Fibroblast of skin of right biceps (primary cell): Measurements from ENCODE around the gene ZC3H7B.
"Not testable (repeated sequence)": the region's sequence is repeated elsewhere in the genome, so short reads cannot be mapped to it uniquely, and the experiment has no call there.

ENCODE experiments used
- DNase-seq: peaks from one replicate; pipeline ENCODE4 v3.0.0-alpha.2; 2013

ZC3H7B gene, protein sequence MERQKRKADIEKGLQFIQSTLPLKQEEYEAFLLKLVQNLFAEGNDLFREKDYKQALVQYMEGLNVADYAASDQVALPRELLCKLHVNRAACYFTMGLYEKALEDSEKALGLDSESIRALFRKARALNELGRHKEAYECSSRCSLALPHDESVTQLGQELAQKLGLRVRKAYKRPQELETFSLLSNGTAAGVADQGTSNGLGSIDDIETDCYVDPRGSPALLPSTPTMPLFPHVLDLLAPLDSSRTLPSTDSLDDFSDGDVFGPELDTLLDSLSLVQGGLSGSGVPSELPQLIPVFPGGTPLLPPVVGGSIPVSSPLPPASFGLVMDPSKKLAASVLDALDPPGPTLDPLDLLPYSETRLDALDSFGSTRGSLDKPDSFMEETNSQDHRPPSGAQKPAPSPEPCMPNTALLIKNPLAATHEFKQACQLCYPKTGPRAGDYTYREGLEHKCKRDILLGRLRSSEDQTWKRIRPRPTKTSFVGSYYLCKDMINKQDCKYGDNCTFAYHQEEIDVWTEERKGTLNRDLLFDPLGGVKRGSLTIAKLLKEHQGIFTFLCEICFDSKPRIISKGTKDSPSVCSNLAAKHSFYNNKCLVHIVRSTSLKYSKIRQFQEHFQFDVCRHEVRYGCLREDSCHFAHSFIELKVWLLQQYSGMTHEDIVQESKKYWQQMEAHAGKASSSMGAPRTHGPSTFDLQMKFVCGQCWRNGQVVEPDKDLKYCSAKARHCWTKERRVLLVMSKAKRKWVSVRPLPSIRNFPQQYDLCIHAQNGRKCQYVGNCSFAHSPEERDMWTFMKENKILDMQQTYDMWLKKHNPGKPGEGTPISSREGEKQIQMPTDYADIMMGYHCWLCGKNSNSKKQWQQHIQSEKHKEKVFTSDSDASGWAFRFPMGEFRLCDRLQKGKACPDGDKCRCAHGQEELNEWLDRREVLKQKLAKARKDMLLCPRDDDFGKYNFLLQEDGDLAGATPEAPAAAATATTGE

GRCh38 chr22:41301085-41302020 is at the start of gene ZC3H7B:
ZC3H7B (plus strand) TSS chr22:41301525; CDS start chr22:41320661, 19,136 bp downstream.
- DNase-seq, result peak; percentile 84

- DNase-seq, result no peak
These were observed 49.0 kb upstream of the ZC3H7B start for GRCh38 chr22:41252365-41252764.

DNA sequence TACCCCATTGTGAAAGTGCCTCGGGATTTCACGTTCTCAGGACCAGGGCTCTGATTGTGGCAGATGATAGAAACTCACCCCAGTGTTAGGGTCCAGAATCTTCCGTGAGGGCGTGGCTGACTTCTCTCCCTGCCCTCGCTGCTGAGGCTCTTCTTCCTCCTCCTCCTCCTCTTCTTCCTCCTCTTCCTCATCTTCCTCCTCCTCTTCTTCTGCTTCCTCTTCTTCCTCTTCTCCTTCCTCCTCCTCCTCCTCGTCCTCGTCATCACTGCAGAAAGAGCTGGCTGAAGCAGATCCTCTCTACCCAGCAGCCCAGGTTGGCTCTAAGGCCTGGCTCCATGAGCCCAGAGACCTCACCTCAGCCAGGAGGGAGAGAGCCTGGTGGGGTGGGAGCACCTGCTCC is 47.1 kb upstream of the ZC3H7B start:
- DNase-seq, result no peak

- DNase-seq, result no peak
These were observed 44.8 kb upstream of the ZC3H7B start for GRCh38 chr22:41256254-41257253.

DNA sequence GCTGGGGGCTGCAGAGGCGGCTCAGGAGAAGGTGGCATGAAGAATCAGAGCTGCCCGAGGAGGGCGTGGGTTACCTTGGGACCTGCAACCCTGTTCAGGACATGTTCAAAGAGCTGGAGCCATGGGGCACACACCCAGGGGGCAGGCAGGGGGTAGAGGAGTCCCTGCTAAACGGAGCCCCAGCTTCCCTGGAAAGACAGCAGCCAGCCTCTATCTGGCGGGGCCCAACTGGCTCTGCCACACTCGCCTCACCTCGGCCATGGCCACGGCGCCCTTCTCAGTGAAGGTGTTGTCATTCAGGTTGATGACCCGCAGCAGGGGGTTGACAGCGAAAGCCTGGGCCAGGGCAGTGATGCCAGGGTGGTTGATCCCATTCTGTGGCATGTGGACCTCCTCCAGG is 43.6 kb upstream of the ZC3H7B start:
- DNase-seq, result no peak

- not testable (repeated sequence) for DNase-seq
These were observed 41.6 kb upstream of the ZC3H7B start for GRCh38 chr22:41259756-41260155.

- no peak for DNase-seq
These were observed 40.5 kb upstream of the ZC3H7B start for GRCh38 chr22:41260871-41261270.

GRCh38 chr22:41261541-41262249 is 39.6 kb upstream of the ZC3H7B start:
- DNase-seq, result no peak

DNA sequence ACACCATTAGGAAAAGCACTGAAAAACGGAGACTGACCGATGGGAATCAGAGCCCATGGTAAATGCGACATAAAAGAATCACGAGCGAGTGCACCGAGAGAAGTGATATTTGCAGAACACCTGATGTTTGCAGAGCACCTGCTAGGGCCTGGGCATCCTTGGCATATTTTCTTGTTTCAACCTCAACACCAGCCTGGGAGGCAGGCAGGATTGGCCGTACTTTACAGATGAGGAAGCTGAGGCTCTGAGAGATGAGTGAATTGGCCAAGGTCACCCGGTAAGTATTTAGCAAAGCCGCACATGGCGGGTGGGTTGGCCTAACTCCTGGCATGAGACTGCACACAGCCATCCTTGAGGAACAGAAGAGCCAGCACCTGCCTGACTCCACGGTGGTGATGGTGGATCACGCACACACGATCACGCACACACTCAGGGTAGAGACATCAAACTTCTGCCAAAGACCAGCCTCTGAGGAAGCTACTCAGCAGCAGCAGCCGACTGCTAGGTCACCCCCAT is 39.0 kb upstream of the ZC3H7B start:
- no peak for DNase-seq

DNA sequence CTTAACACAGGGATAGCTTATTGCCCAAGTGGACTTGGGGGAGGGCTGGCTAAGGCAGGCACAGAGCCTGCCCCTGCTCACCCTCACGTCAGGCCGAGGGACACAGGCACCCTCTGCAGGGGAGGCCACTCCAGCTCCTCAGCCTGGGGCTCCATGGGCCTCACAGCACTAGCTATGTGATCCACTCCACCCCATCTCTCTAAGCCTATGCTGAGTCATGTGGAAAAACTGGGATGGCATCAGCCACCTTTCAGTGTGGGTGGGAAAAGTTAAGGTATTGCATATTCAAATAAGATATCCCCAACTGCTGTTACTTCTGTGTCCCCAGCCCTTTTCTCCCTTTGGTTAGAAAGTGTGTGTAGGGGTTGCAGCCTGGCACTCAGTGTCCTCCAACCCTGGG is 37.6 kb upstream of the ZC3H7B start:
- no peak for DNase-seq

- DNase-seq, result no peak
These were observed 36.9 kb upstream of the ZC3H7B start for GRCh38 chr22:41264408-41264941.

DNA sequence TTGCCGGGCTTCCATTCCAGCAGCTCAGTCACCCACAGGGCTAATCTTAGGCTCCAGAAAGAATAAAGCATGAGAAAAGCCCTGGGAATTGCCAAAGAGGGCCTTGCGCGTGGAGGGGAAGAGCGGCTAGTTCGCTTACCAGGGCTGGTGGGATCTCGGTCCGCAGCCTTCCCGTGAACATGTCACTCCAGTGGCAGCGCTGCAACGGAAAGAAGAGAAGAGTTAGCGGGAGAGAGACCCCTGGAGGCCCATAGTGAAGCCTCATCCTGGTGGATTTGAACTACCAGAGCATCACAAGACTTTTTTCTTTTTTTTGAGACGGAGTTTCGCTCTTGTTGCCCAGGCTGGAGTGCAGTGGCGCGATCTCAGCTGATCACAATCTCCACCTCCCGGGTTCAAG is 33.4 kb upstream of the ZC3H7B start:
- no peak for DNase-seq

GRCh38 chr22:41271787-41272186 is 29.5 kb upstream of the ZC3H7B start:
- DNase-seq, result no peak

- DNase-seq, result no peak
These were observed 28.2 kb upstream of the ZC3H7B start for GRCh38 chr22:41273128-41273527.

GRCh38 chr22:41274856-41275255 is 26.5 kb upstream of the ZC3H7B start:
- no peak for DNase-seq

GRCh38 chr22:41280065-41280464 is 21.3 kb upstream of the ZC3H7B start:
- no peak for DNase-seq

DNA sequence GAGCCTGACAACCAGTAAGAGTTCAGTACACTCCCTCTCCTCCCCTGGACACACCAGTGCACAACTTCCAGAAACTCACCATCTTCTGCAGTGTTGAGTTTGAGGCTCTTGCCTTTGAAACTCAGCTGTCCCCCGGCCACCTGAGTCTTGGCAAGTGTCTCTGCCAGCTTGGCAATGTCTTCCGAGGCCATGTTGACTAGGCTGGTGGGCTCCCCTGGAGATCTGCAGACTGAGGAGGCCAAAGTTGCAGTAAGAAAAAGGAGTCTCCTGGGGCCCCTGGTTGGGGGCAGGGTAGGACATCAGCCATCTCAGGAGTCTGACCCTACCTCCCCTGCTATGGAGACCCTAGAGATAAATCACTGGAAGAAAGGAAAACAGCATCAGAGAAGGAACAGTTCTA is 20.5 kb upstream of the ZC3H7B start:
- DNase-seq, result no peak

DNA sequence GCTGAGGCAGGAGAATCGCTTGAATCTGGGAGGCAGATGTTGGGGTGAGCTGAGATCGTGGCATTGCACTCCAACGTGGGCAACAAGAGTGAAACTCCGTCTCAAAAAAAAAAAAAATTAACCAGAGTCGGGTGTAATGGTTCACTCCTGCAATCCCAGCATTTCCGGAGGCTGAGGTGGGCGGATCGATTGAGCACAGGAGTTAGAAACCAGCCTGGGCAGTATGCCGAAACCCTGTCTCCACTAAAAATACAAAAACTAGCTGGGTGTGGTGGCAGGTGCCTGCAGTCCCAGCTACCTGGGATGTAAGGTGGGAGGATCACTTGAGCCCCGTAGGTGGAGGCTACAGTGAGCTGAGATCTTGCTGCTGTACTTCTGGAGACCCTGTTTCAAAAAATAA is 16.9 kb upstream of the ZC3H7B start:
- DNase-seq, result no peak

DNA sequence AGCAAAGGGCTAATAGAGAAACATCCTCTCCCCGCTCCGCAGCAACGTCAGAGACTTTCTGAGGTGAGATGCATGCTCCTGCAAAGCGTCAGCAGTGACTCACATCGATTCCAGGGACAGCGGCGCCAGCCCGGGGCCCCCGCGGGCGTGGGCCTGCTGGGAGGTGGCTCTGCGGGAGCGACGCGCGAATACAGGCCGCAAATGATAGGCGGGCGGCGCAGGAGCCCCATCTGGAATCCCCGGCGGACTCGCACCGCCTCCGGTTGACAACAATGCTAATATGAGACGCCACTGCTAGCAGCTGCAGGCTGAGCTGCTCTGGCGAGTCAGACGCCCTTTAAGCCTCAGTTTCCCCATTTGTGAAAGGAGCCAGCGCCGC is 15.9 kb upstream of the ZC3H7B start:
- peak; percentile 95 for DNase-seq
